MM.1S (cell line): ENCODE measurements around the gene NDUFA5.

Experiments
- DNase-seq: peaks from one replicate; pipeline ENCODE4 v3.0.0-alpha.2; 2015
- H2AFZ ChIP-seq: fragments of 300-600 bp; sonication (generic); 2 replicates; pipeline ENCODE4 v1.6.0; 2016; ENCODE audit warnings: antibody characterized with exemption, low read length
- H3F3A ChIP-seq: fragments of 300-600 bp; sonication (generic); 2 replicates; pipeline ENCODE4 v1.6.1; 2016; ENCODE audit warnings: mild to moderate bottlenecking, antibody characterized with exemption, low read length, moderate library complexity, mixed read lengths; ENCODE audit not compliant: insufficient read depth
- H3K27ac ChIP-seq: fragments of 300-600 bp; sonication (generic); 2 replicates; pipeline ENCODE4 v1.5.1; 2016; ENCODE audit warnings: mild to moderate bottlenecking, low read length
- H3K27me3 ChIP-seq: fragments of 300-600 bp; sonication (generic); replicated peaks from 2 replicates; pipeline ENCODE4 v1.6.0; 2016; ENCODE audit warnings: low read length; ENCODE audit not compliant: insufficient read depth
- H3K36me3 ChIP-seq: fragments of 300-600 bp; sonication (generic); replicated peaks from 2 replicates; pipeline ENCODE4 v1.6.1; 2016; ENCODE audit warnings: mild to moderate bottlenecking, low read length, mixed read lengths; ENCODE audit not compliant: insufficient read depth
- H3K4me1 ChIP-seq: fragments of 300-600 bp; sonication (generic); 2 replicates; pipeline ENCODE4 v1.6.1; 2016; ENCODE audit warnings: low read length, mixed read lengths
- H3K4me2 ChIP-seq: fragments of 300-600 bp; sonication (generic); 2 replicates; pipeline ENCODE4 v1.6.0; 2016; ENCODE audit warnings: low read depth, low read length
- H3K4me3 ChIP-seq: fragments of 300-600 bp; sonication (generic); 2 replicates; pipeline ENCODE4 v1.5.1; 2016; ENCODE audit warnings: low read length, mixed read lengths
- H3K79me2 ChIP-seq: fragments of 300-600 bp; sonication (generic); 2 replicates; pipeline ENCODE4 v1.6.1; 2016; ENCODE audit warnings: mixed run types, low read length, mixed read lengths
- H3K9ac ChIP-seq: fragments of 300-600 bp; sonication (generic); 2 replicates; pipeline ENCODE4 v1.6.1; 2016; ENCODE audit warnings: low read length, mixed read lengths
- H3K9me2 ChIP-seq: fragments of 300-600 bp; sonication (generic); replicated peaks from 2 replicates; pipeline ENCODE4 v1.6.1; 2016; ENCODE audit warnings: mild to moderate bottlenecking, low read length, mixed read lengths; ENCODE audit not compliant: insufficient read depth
- H3K9me3 ChIP-seq: fragments of 300-600 bp; sonication (generic); replicated peaks from 2 replicates; pipeline ENCODE4 v1.6.1; 2016; ENCODE audit warnings: mild to moderate bottlenecking, low read length, mixed read lengths; ENCODE audit not compliant: insufficient read depth
- H4K20me1 ChIP-seq: fragments of 300-600 bp; sonication (generic); 2 replicates; pipeline ENCODE4 v1.6.1; 2016; ENCODE audit warnings: mild to moderate bottlenecking, low read length, moderate library complexity, mixed read lengths; ENCODE audit not compliant: insufficient read depth
- EZH2 ChIP-seq: fragments of 300-600 bp; sonication (generic); optimal IDR thresholded peaks from 2 replicates; pipeline ENCODE3; 2017; ENCODE audit warnings: low read depth, mild to moderate bottlenecking, antibody characterized with exemption, low read length, mixed read lengths
- EZH2phosphoT487 ChIP-seq: fragments of 300-600 bp; sonication (generic); IDR thresholded peaks from 2 replicates; pipeline ENCODE4 v1.6.1; 2018; ENCODE audit warnings: antibody characterized with exemption, low read length
- TF ChIP-seq, protein P1 (sequence below): fragments of 300-600 bp; sonication (generic); IDR thresholded peaks from 2 replicates; pipeline ENCODE4 v1.5.1; 2016; ENCODE audit warnings: antibody characterized with exemption, low read length, mixed read lengths

Gene NDUFA5

DNA sequence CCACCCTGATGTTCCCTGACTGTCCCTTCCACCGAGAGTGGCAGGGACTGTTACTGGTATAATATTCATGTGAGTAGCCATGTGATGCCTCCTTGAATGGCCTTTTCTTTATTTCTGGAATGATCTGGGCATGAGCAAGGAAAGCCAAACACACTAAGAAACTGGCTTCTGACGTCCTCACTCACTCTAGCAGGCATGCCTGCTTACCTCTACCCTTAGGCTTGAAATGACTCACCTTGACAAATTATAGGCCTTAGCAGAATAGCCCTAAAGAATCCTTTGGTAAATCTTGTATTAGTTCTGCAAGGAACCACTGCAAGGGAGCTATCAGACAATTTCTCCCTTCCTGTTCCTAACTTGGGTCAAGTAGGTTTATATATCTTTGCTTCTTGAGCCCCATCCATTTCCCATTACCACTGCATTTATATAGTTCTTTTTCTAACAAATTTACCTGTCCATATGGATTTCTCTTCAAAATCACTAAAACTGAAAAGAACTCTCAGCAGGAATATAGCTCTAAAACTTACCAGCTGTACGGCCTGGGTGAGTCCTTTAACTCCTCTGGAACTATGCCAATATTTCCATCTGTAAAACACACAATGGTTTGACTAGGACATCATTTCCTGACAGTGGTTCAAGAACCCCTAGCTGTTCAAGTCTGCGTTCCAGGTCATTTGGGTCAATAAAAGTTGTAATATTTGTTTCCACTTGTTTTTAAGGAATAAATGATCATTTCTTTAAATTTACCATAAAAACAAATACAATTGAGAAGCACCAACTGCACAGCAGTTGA, 13.0 kb upstream of the NDUFA5 start:
- Histone ChIP-seq H3K27ac (no peak overlapping the region), H3K9me3 (no peaks in the 10 kb centered on the region), H2AFZ (no peak overlapping the region)

DNA sequence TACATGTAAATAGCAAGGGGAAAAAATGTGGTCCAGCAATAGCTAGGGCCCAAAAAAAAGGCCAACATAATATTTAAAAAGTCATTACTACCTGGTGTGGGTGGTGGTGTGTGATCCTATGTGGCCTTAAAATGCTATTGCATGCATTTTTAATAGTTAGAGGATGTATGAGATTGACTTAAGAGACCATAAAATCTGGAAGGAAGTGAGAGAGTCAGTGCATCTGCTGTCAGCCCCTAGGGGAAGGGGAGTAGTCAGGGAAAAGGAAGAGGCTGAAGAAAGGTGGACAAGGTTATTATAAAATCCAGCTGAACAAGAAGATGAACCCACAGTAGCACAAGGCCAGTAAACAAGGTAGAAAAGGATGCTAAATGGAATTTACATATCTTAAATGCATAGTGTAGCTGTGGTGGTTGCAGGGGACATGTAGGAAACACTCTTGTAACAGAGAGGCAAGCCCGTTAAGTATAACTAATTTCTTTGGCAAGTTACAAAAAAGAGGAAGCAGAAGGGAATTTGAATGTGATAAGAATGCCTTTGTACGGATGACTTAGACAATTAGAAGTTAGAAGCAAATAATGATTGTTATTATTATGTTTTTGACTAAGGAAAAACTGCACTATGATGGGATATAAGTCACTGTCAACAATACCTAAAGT, 11.9 kb upstream of the NDUFA5 start:
- Histone ChIP-seq H3K79me2 (no peaks in the 10 kb centered on the region), H3K27me3 (no peaks in the 10 kb centered on the region), H3K4me1 (no peaks in the 10 kb centered on the region), H4K20me1 (no peaks in the 10 kb centered on the region), H3K9ac (no peak overlapping the region), H3K27ac (no peak overlapping the region), H3K36me3 (no peaks in the 10 kb centered on the region), H3F3A (no peaks in the 10 kb centered on the region), H3K4me2 (no peak overlapping the region), H3K9me2 (no peaks in the 10 kb centered on the region), H2AFZ (no peak overlapping the region), H3K4me3 (no peak overlapping the region), H3K9me3 (no peaks in the 10 kb centered on the region)
- DNase-seq, result no peak
- TF ChIP-seq EZH2phosphoT487 (no peak), EZH2 (no peak)
- TF ChIP-seq, protein P1, sequence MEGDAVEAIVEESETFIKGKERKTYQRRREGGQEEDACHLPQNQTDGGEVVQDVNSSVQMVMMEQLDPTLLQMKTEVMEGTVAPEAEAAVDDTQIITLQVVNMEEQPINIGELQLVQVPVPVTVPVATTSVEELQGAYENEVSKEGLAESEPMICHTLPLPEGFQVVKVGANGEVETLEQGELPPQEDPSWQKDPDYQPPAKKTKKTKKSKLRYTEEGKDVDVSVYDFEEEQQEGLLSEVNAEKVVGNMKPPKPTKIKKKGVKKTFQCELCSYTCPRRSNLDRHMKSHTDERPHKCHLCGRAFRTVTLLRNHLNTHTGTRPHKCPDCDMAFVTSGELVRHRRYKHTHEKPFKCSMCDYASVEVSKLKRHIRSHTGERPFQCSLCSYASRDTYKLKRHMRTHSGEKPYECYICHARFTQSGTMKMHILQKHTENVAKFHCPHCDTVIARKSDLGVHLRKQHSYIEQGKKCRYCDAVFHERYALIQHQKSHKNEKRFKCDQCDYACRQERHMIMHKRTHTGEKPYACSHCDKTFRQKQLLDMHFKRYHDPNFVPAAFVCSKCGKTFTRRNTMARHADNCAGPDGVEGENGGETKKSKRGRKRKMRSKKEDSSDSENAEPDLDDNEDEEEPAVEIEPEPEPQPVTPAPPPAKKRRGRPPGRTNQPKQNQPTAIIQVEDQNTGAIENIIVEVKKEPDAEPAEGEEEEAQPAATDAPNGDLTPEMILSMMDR, result no peak

More for the DNA sequence above, 13.0 kb upstream of the NDUFA5 start:
- Histone ChIP-seq H3F3A (no peaks in the 10 kb centered on the region), H3K9me2 (no peaks in the 10 kb centered on the region), H3K79me2 (no peaks in the 10 kb centered on the region), H3K9ac (no peak overlapping the region), H3K36me3 (no peaks in the 10 kb centered on the region), H3K4me3 (no peak overlapping the region), H3K27me3 (no peaks in the 10 kb centered on the region), H3K4me2 (no peak overlapping the region), H3K4me1 (no peaks in the 10 kb centered on the region), H4K20me1 (no peaks in the 10 kb centered on the region)
- DNase-seq, result no peak
- no peak for TF ChIP-seq EZH2phosphoT487
- TF ChIP-seq EZH2, result no peak
- TF ChIP-seq, protein P1, result no peak

DNA sequence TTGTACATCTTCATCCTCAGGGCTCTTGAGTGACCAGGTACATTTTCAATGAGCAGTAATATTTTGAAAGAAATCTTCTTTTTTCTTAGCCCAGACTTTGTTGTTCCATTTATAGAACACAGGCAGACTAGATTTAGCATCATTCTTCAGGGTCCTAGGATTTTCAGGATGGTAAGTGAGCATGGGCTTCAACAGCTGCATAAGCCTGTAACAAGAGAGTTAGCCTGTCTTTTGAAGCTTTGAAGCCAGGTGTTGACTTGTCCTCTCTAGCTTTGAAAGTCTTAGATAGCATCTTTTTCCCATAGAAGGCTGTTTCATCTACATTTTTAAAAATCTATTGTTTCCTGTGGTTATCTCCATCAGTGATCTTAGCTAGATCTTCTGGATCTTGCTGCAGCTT, 4.5 kb upstream of the NDUFA5 start:
- Histone ChIP-seq H3K79me2 (peaks cover 4% of the 10 kb centered on the region), H3F3A (no peaks in the 10 kb centered on the region), H3K27ac (no peak overlapping the region), H3K9me3 (no peaks in the 10 kb centered on the region), H3K4me2 (no peak overlapping the region), H3K9me2 (no peaks in the 10 kb centered on the region), H3K4me3 (no peak overlapping the region), H3K27me3 (no peaks in the 10 kb centered on the region), H2AFZ (no peak overlapping the region), H3K9ac (no peak overlapping the region), H3K4me1 (no peaks in the 10 kb centered on the region), H4K20me1 (no peaks in the 10 kb centered on the region), H3K36me3 (no peaks in the 10 kb centered on the region)
- TF ChIP-seq, protein P1, result no peak
- TF ChIP-seq EZH2 (no peak), EZH2phosphoT487 (no peak)
- DNase-seq, result no peak
